HFFc6 (cell line): ENCODE results near the gene VPS52. TPM values are rescaled to one million over a fixed set of nuclear protein-coding genes. Genes with fewer than 3 reads are reported as not detected.
A peak's percentile ranks its signal among the peaks of the same experiment; 100 is the strongest.

ENCODE experiments used
- DNase-seq: peaks from one replicate; pipeline ENCODE4 v3.0.0-alpha.2; 2018
- H3K27ac Mint-ChIP-seq: 2 replicates; pipeline ENCODE4 v1.8.0; 2020; ENCODE audit warnings: mild to moderate bottlenecking, mixed read lengths
- H3K27me3 Mint-ChIP-seq: 2 replicates; pipeline ENCODE4 v1.8.0; 2021; ENCODE audit warnings: mild to moderate bottlenecking, moderate library complexity, mixed read lengths; ENCODE audit not compliant: insufficient read depth
- H3K36me3 Mint-ChIP-seq: 2 replicates; pipeline ENCODE4 v1.8.0; 2021; ENCODE audit warnings: low read depth, mixed read lengths
- H3K4me1 Mint-ChIP-seq: 2 replicates; pipeline ENCODE4 v1.8.0; 2020; ENCODE audit warnings: low read depth, mixed read lengths
- H3K4me3 Mint-ChIP-seq: 2 replicates; pipeline ENCODE4 v1.8.0; 2020; ENCODE audit warnings: mild to moderate bottlenecking, moderate library complexity, mixed read lengths
- H3K9me3 Mint-ChIP-seq: 2 replicates; pipeline ENCODE4 v1.8.0; 2020; ENCODE audit warnings: mild to moderate bottlenecking, mixed read lengths
- total RNA-seq, 6 experiments: library from RNA; stranded (reverse); fragmentation: NEBNext Ultra II Directional; extraction: Animal tissue kit (Norgen Biotek cat#: 25700); gene quantifications; 2 replicates in 1 of 6; 3 replicates in 5 of 6; pipeline ENCODE4 v1.2.3, GENCODE V29; 2021
- TF ChIP-seq, protein P1 (sequence below): fragments of 200-600 bp; sonication (generic); IDR thresholded peaks from 2 replicates; pipeline ENCODE4 v1.5.0; 2021; ENCODE audit warnings: antibody characterized with exemption, mild to moderate bottlenecking

VPS52 gene
- total RNA-seq, 6 experiments from 2014 or later = 35.7 to 51.4 (median 44.4) TPM

DNA sequence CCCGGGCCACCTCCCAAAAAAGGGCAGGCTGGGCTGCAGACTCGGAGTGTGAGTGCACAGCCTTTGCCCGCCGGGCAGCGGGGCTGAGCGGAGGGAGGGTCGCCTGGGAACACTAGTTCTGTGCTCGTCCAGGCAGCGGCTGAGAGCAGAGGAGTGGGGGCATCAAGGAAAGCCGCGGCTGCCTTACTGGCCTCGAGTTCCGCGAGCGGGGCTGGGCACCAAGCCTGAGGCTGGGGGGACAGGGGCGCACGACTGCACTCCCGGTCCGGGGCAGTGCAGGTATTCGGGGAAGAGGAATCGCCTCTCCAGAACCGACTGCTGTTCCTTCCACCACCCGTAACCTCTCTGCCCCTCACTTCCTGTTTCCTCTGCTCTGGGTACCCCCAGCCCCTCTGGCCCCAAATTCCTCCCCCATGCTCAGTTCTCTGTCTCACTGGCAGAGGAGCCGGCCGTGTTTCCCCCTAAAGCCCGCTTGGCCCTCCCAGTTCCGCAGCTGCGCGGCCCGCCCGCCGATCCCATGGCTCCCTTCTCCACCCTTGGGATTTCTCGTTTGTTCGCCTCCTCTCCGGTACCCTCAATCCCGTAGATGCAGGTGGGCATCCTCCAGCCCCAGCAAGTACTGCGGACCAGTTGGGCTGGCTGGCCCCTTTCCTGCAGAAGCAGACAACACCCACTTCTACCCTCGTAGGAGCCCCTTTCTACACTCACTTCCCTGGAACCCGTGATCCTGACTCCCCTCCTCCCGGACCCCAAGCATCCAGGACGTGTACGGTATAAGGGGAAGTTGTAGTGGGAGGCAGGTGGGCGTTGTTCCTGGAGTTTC, 58.3 kb downstream of the VPS52 start:
- H3K27ac Mint-ChIP-seq = peak overlapping the region; percentile 0; the same call in 1 of the 2 replicates
- peak overlapping the region; percentile 88 for H3K4me3 Mint-ChIP-seq
- TF ChIP-seq, protein P1, sequence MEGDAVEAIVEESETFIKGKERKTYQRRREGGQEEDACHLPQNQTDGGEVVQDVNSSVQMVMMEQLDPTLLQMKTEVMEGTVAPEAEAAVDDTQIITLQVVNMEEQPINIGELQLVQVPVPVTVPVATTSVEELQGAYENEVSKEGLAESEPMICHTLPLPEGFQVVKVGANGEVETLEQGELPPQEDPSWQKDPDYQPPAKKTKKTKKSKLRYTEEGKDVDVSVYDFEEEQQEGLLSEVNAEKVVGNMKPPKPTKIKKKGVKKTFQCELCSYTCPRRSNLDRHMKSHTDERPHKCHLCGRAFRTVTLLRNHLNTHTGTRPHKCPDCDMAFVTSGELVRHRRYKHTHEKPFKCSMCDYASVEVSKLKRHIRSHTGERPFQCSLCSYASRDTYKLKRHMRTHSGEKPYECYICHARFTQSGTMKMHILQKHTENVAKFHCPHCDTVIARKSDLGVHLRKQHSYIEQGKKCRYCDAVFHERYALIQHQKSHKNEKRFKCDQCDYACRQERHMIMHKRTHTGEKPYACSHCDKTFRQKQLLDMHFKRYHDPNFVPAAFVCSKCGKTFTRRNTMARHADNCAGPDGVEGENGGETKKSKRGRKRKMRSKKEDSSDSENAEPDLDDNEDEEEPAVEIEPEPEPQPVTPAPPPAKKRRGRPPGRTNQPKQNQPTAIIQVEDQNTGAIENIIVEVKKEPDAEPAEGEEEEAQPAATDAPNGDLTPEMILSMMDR = no peak
- peaks cover 18% of the 10 kb centered on the region for H3K36me3 Mint-ChIP-seq
- H3K9me3 Mint-ChIP-seq = no peaks in the 10 kb centered on the region
- DNase-seq = no peak
- H3K4me1 Mint-ChIP-seq = peaks cover 36% of the 10 kb centered on the region
- H3K27me3 Mint-ChIP-seq = peaks cover 14% of the 10 kb centered on the region

DNA sequence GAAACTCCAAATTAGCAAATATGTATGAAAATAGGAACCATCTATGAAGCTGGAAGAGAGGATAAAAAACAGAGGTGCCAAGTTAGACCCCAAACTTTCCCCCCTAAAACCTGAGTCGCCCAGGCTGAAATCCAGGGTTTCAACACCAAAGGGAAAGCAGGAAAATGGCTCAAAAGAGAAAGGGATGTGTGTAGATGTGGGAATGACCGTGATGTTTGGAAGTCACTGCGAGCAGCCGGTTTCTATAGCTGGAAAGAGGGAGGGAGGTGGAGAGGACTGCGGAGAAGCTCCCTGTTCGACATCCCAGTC, 58.9 kb downstream of the VPS52 start:
- peaks cover 15% of the 10 kb centered on the region for H3K27me3 Mint-ChIP-seq
- peaks cover 18% of the 10 kb centered on the region for H3K36me3 Mint-ChIP-seq
- H3K4me1 Mint-ChIP-seq = peaks cover 36% of the 10 kb centered on the region
- no peak for DNase-seq
- no peaks in the 10 kb centered on the region for H3K9me3 Mint-ChIP-seq
- H3K27ac Mint-ChIP-seq = peak overlapping the region; percentile 0; the same call in 1 of the 2 replicates
- H3K4me3 Mint-ChIP-seq = peak overlapping the region; percentile 88
- TF ChIP-seq, protein P1 = no peak

DNA sequence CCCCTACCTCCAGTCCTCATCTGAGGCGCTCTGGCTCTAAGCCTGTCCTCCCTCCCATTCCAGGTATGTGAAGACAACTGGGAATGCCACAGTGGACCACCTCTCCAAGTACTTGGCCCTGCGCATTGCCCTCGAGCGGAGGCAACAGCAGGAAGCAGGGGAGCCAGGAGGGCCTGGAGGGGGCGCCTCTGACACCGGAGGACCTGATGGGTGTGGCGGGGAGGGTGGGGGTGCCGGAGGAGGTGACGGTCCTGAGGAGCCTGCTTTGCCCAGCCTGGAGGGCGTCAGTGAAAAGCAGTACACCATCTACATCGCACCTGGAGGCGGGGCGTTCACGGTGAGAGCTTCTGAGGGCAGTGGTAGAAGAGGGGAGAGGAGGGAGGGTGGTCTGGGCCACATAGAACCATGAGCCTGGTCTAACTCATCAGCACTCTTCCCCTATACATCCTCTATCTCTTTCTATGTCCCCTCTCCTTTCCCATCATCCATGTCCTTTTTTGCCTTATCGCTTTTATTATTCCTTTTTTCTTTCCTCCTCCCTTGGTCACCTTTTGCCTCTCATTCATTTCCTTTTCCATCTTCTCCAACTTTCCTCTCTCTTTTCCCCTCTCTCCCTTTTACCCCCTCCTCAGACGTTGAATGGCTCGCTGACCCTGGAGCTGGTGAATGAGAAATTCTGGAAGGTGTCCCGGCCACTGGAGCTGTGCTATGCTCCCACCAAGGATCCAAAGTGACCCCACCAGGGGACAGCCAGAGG, 59.8 kb downstream of the VPS52 start:
- Mint-ChIP-seq H3K27ac (no peak overlapping the region), H3K4me3 (no peak overlapping the region), H3K9me3 (no peaks in the 10 kb centered on the region), H3K4me1 (peaks cover 36% of the 10 kb centered on the region), H3K27me3 (peaks cover 18% of the 10 kb centered on the region), H3K36me3 (peaks cover 18% of the 10 kb centered on the region)
- no peak for DNase-seq
- TF ChIP-seq, protein P1 = peak; percentile 15; the same call in 1 of the 2 replicates

DNA sequence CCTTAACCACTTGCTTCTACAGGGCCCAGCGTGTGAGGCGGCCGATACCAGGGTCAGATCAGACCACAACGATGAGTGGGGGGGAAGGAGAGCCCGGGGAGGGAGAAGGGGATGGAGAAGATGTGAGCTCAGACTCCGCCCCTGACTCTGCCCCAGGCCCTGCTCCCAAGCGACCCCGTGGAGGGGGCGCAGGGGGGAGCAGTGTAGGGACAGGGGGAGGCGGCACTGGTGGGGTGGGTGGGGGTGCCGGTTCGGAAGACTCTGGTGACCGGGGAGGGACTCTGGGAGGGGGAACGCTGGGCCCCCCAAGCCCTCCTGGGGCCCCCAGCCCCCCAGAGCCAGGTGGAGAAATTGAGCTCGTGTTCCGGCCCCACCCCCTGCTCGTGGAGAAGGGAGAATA, 60.5 kb downstream of the VPS52 start:
- DNase-seq = no peak
- H3K9me3 Mint-ChIP-seq = no peaks in the 10 kb centered on the region
- H3K27ac Mint-ChIP-seq = no peak overlapping the region
- no peak overlapping the region for H3K4me3 Mint-ChIP-seq
- H3K27me3 Mint-ChIP-seq = peaks cover 18% of the 10 kb centered on the region
- TF ChIP-seq, protein P1 = no peak
- H3K4me1 Mint-ChIP-seq = peaks cover 43% of the 10 kb centered on the region
- H3K36me3 Mint-ChIP-seq = peaks cover 18% of the 10 kb centered on the region

DNA sequence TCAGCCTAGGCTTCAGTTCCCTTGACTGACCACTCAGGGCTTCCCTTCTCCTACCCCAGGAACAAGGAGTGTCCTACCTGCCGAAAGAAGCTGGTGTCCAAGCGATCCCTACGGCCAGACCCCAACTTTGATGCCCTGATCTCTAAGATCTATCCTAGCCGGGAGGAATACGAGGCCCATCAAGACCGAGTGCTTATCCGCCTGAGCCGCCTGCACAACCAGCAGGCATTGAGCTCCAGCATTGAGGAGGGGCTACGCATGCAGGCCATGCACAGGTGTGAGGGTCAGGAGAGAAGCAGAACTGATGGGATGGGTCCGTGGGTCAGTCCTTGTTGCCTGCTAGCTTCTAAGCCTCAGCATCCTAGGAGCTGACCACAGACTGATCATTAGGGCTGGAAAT, 61.8 kb downstream of the VPS52 start:
- TF ChIP-seq, protein P1 = no peak
- H3K4me1 Mint-ChIP-seq = peaks cover 55% of the 10 kb centered on the region
- 0 out of 2 replicates have a peak overlapping the region, but pooled peaks have one; percentile 15 for H3K4me3 Mint-ChIP-seq
- peaks cover 24% of the 10 kb centered on the region for H3K36me3 Mint-ChIP-seq
- DNase-seq = no peak
- H3K27ac Mint-ChIP-seq = peak overlapping the region; percentile 7; the same call in 1 of the 2 replicates
- peaks cover 15% of the 10 kb centered on the region for H3K27me3 Mint-ChIP-seq
- no peaks in the 10 kb centered on the region for H3K9me3 Mint-ChIP-seq
